Measurements from ENCODE around the gene TAF11L3. TPM values are rescaled to one million over a fixed set of nuclear protein-coding genes. Genes with fewer than 3 reads are reported as not detected.
"Not testable (repeated sequence)": the region's sequence is repeated elsewhere in the genome, so short reads cannot be mapped to it uniquely, and the experiment has no call there.

TAF11L3 gene
- not detected for total RNA-seq (2021; fragmentation: NEBNext Ultra II Directional; extraction: Animal tissue kit (Norgen Biotek cat#: 25700))
- long read RNA-seq = 0 reads

- not testable (repeated sequence) for H3K4me3 Mint-ChIP-seq; H3K27me3 Mint-ChIP-seq (ENCODE audit: insufficient read depth); DNase-seq; H3K4me1 Mint-ChIP-seq (ENCODE audit: low read depth); H3K36me3 Mint-ChIP-seq (ENCODE audit: low read depth); H3K27ac Mint-ChIP-seq; H3K9me3 Mint-ChIP-seq
These were observed at the start of gene TAF11L3 for GRCh38 chr5:17518067-17518466. Gene TAF11L3 (plus strand): TSS chr5:17518367.

- H3K36me3 Mint-ChIP-seq (ENCODE audit: low read depth) = no peaks in the 10 kb centered on the region
These were observed 48.1 kb upstream of the TAF11L3 start for GRCh38 chr5:17470064-17470463.

GRCh38 chr5:17475064-17475463 is 43.1 kb upstream of the TAF11L3 start:
- DNase-seq; H3K4me3 Mint-ChIP-seq; H3K27ac Mint-ChIP-seq; H3K9me3 Mint-ChIP-seq; H3K4me1 Mint-ChIP-seq (ENCODE audit: low read depth); H3K27me3 Mint-ChIP-seq (ENCODE audit: insufficient read depth); H3K36me3 Mint-ChIP-seq (ENCODE audit: low read depth): not testable (repeated sequence)

More at GRCh38 chr5:17470064-17470463, 48.1 kb upstream of the TAF11L3 start:
- H3K4me3 Mint-ChIP-seq = no peak overlapping the region
- no peak for DNase-seq
- TF ChIP-seq CTCF (IDR thresholded peaks at IDR 0.05) = no peak
- no peaks in the 10 kb centered on the region for H3K4me1 Mint-ChIP-seq (ENCODE audit: low read depth)
- no peak overlapping the region for H3K27ac Mint-ChIP-seq
- H3K27me3 Mint-ChIP-seq (ENCODE audit: insufficient read depth) = peaks cover 6% of the 10 kb centered on the region
- H3K9me3 Mint-ChIP-seq = no peaks in the 10 kb centered on the region

- Mint-ChIP-seq H3K4me1 (ENCODE audit: low read depth) (no peaks in the 10 kb centered on the region), H3K36me3 (ENCODE audit: low read depth) (no peaks in the 10 kb centered on the region), H3K4me3 (no peak overlapping the region), H3K27ac (no peak overlapping the region), H3K9me3 (no peaks in the 10 kb centered on the region), H3K27me3 (ENCODE audit: insufficient read depth) (peaks cover 4% of the 10 kb centered on the region; the same call in 1 of the 2 replicates)
- TF ChIP-seq CTCF (IDR thresholded peaks at IDR 0.05) = no peak
- no peak for DNase-seq
These were observed 41.1 kb upstream of the TAF11L3 start for GRCh38 chr5:17477043-17477442.

GRCh38 chr5:17477573-17478265 is 40.4 kb upstream of the TAF11L3 start:
- TF ChIP-seq CTCF (IDR thresholded peaks at IDR 0.05) = no peak
- H3K4me1 Mint-ChIP-seq (ENCODE audit: low read depth) = no peaks in the 10 kb centered on the region
- H3K36me3 Mint-ChIP-seq (ENCODE audit: low read depth) = no peaks in the 10 kb centered on the region

GRCh38 chr5:17481378-17481777 is 36.8 kb upstream of the TAF11L3 start:
- H3K27ac Mint-ChIP-seq = no peak overlapping the region
- no peak overlapping the region for H3K4me3 Mint-ChIP-seq
- no peak for TF ChIP-seq CTCF (IDR thresholded peaks at IDR 0.05)
- no peaks in the 10 kb centered on the region for H3K36me3 Mint-ChIP-seq (ENCODE audit: low read depth)
- H3K4me1 Mint-ChIP-seq (ENCODE audit: low read depth) = no peaks in the 10 kb centered on the region
- 0 out of 2 replicates have a peak, but pooled peaks cover 4% of the 10 kb centered on the region for H3K27me3 Mint-ChIP-seq (ENCODE audit: insufficient read depth)
- no peak for DNase-seq
- H3K9me3 Mint-ChIP-seq = no peaks in the 10 kb centered on the region

More at GRCh38 chr5:17477573-17478265, 40.4 kb upstream of the TAF11L3 start:
- Mint-ChIP-seq H3K4me3 (no peak overlapping the region), H3K27me3 (ENCODE audit: insufficient read depth) (peaks cover 4% of the 10 kb centered on the region; the same call in 1 of the 2 replicates), H3K27ac (no peak overlapping the region), H3K9me3 (no peaks in the 10 kb centered on the region)
- no peak for DNase-seq
